Measurements from ENCODE around the gene ACSL4. TPM values are rescaled to one million over a fixed set of nuclear protein-coding genes. Genes with fewer than 3 reads are reported as not detected.
"Not testable (repeated sequence)": the region's sequence is repeated elsewhere in the genome, so short reads cannot be mapped to it uniquely, and the experiment has no call there.

The ACSL4 gene
- total RNA-seq: 28.7 TPM

- ATAC-seq: peak; percentile 93
Observed at GRCh38 chrX:109732807-109733612, at the start of gene ACSL4. Gene ACSL4, minus strand, starts transcription at chrX:109733257. Its CDS starts 49,894 bp downstream, at chrX:109683363.

- no peak for ATAC-seq
Observed at GRCh38 chrX:109777749-109778148, 44.7 kb upstream of the ACSL4 start.

- no peak for ATAC-seq
Observed at GRCh38 chrX:109776986-109777385, 43.9 kb upstream of the ACSL4 start.

- no peak for ATAC-seq
Observed at GRCh38 chrX:109776432-109776831, 43.4 kb upstream of the ACSL4 start.

GRCh38 chrX:109775386-109775785, 42.3 kb upstream of the ACSL4 start:
- no peak for ATAC-seq

- ATAC-seq: no peak
Observed at GRCh38 chrX:109774706-109775105, 41.6 kb upstream of the ACSL4 start.

- no peak for ATAC-seq
Observed at GRCh38 chrX:109774136-109774535, 41.1 kb upstream of the ACSL4 start.

GRCh38 chrX:109773374-109773773, 40.3 kb upstream of the ACSL4 start:
- no peak for ATAC-seq

GRCh38 chrX:109770780-109771179, 37.7 kb upstream of the ACSL4 start:
- no peak for ATAC-seq

- no peak for ATAC-seq
Observed at GRCh38 chrX:109760922-109761250, 27.8 kb upstream of the ACSL4 start.

GRCh38 chrX:109760209-109760921, 27.3 kb upstream of the ACSL4 start:
- ATAC-seq: no peak

- ATAC-seq: no peak
Observed at GRCh38 chrX:109753256-109753655, 20.2 kb upstream of the ACSL4 start.

- no peak for ATAC-seq
Observed at GRCh38 chrX:109751698-109752097, 18.6 kb upstream of the ACSL4 start.

GRCh38 chrX:109749207-109749606, 16.1 kb upstream of the ACSL4 start:
- no peak for ATAC-seq

- no peak for ATAC-seq
Observed at GRCh38 chrX:109747681-109748080, 14.6 kb upstream of the ACSL4 start.

- ATAC-seq: no peak
Observed at GRCh38 chrX:109742722-109743121, 9.7 kb upstream of the ACSL4 start.

- not testable (repeated sequence) for ATAC-seq
Observed at GRCh38 chrX:109740896-109741295, 7.8 kb upstream of the ACSL4 start.

- no peak for ATAC-seq
Observed at GRCh38 chrX:109740433-109740809, 7.4 kb upstream of the ACSL4 start.

GRCh38 chrX:109739625-109740432, 6.8 kb upstream of the ACSL4 start:
- ATAC-seq: peak; percentile 80

GRCh38 chrX:109735202-109735744, 2.2 kb upstream of the ACSL4 start:
- no peak for ATAC-seq

GRCh38 chrX:109733613-109734083, 591 bp upstream of the ACSL4 start:
- ATAC-seq: no peak

GRCh38 chrX:109732017-109732801, 848 bp downstream of the ACSL4 start:
- ATAC-seq: no peak

Measured in esophagus mucosa (tissue), 1 donor.